AG04450 (cell line): Measurements from ENCODE around the gene TRIM14. TPM values are rescaled to one million over a fixed set of nuclear protein-coding genes. Genes with fewer than 3 reads are reported as not detected.

Source experiments
- CTCF ChIA-PET: fragments of 300-600, 350-600 bp; formaldehyde crosslinking; extraction: SDS; loops from one replicate; lab custom pipeline; 2022; ENCODE audit warnings: antibody characterized with exemption, inconsistent platforms; lab: Charles Lee
- POLR2A ChIA-PET: fragments of 350-600 bp; formaldehyde crosslinking; extraction: SDS; loops from one replicate; lab custom pipeline; 2021; ENCODE audit warnings: antibody characterized with exemption, inconsistent platforms; lab: Yijun Ruan, JAX
- DNase-seq: peaks from one replicate; pipeline ENCODE4 v3.0.0-alpha.2; 2011; ENCODE audit warnings: low read depth, low spot score
- H3K27ac ChIP-seq: one replicate; pipeline ENCODE4 v1.5.1; 2012; ENCODE audit warnings: low read depth, low read length, control low read depth
- H3K27me3 ChIP-seq: one replicate; pipeline ENCODE4 v1.6.0; 2012; ENCODE audit warnings: low read length; ENCODE audit not compliant: control insufficient read depth, insufficient read depth
- H3K4me3 ChIP-seq: 2 replicates; pipeline ENCODE4 v1.5.1; 2011; ENCODE audit warnings: mild to moderate bottlenecking, low read depth, low read length, control low read depth
- H3K9me3 ChIP-seq: 2 replicates; pipeline ENCODE4 v1.5.1; 2012; ENCODE audit warnings: low read length; ENCODE audit not compliant: control insufficient read depth, insufficient read depth
- CTCF ChIP-seq: IDR thresholded peaks from 2 replicates; pipeline ENCODE4 v1.5.1; 2011; ENCODE audit warnings: low read depth, low read length, control low read depth, inconsistent platforms
- polyA minus RNA-seq: library from RNA; depleted of rRNA, polyadenylated mRNA; stranded (reverse); fragments of >200 nt; gene quantifications from 2 replicates; pipeline ENCODE4 v1.2.3, GENCODE V29; 2011; rRNA and poly(A)+ RNA removed
- polyA plus RNA-seq: library from polyadenylated mRNA; depleted of rRNA; stranded (reverse); fragments of >200 nt; gene quantifications from 2 replicates; pipeline ENCODE4 v1.2.3, GENCODE V29; 2011; rRNA removed

TRIM14 gene
- polyA plus RNA-seq (8.3 and 8.5 TPM in 2 replicates), polyA minus RNA-seq (5.9 and 6.5 TPM in 2 replicates)

- TF ChIP-seq CTCF: peak; percentile 40
- peak within 1 kb of the TSS; percentile 72 for H3K4me3 ChIP-seq
- H3K27me3 ChIP-seq: no peaks in the 10 kb centered on the region
- no peaks in the 10 kb centered on the region for H3K9me3 ChIP-seq
- peak; percentile 3 for DNase-seq
- CTCF ChIA-PET: interaction anchor here (0.9 to 1.7 kb wide), 9 partner anchors 18 to 657 kb away, joined by 3 to 5 read pairs (median 3); no protein-coding TSS in a partner anchor
- POLR2A ChIA-PET: interaction anchor here (0.9 kb wide), 1 partner anchor 12 kb away, joined by 3 read pairs; no protein-coding TSS in a partner anchor
- no peak within 1 kb of the TSS for H3K27ac ChIP-seq
Measured at GRCh38 chr9:98118640-98119601, at the start of gene TRIM14. Gene TRIM14 (minus strand): TSS chr9:98119222. CDS start chr9:98119188, 34 bp downstream.

GRCh38 chr9:98168153-98168780, 49.2 kb upstream of the TRIM14 start:
- CTCF ChIA-PET: interaction anchor here (0.6 kb wide), 1 partner anchor 13 kb away, joined by 3 read pairs; no protein-coding TSS in a partner anchor
- no peak for DNase-seq
- H3K4me3 ChIP-seq: no peak overlapping the region
- POLR2A ChIA-PET: no interaction called here
- H3K27ac ChIP-seq: no peak overlapping the region
- no peak for TF ChIP-seq CTCF
- H3K27me3 ChIP-seq: peaks cover 4% of the 10 kb centered on the region
- no peaks in the 10 kb centered on the region for H3K9me3 ChIP-seq

- ChIA-PET POLR2A (no interaction called here), CTCF (no interaction called here)
- Histone ChIP-seq H3K27me3 (peaks cover 9% of the 10 kb centered on the region), H3K9me3 (no peaks in the 10 kb centered on the region), H3K27ac (no peak overlapping the region), H3K4me3 (no peak overlapping the region)
- no peak for TF ChIP-seq CTCF
- DNase-seq: no peak
Measured at GRCh38 chr9:98164912-98165311, 45.9 kb upstream of the TRIM14 start.

GRCh38 chr9:98162613-98163012, 43.6 kb upstream of the TRIM14 start:
- CTCF ChIA-PET: no interaction called here
- Histone ChIP-seq H3K27me3 (peaks cover 14% of the 10 kb centered on the region), H3K4me3 (no peak overlapping the region), H3K9me3 (no peaks in the 10 kb centered on the region), H3K27ac (no peak overlapping the region)
- POLR2A ChIA-PET: no interaction called here
- TF ChIP-seq CTCF: no peak
- DNase-seq: no peak

GRCh38 chr9:98161851-98162250, 42.8 kb upstream of the TRIM14 start:
- Histone ChIP-seq H3K4me3 (no peak overlapping the region), H3K27ac (no peak overlapping the region), H3K9me3 (no peaks in the 10 kb centered on the region), H3K27me3 (peaks cover 14% of the 10 kb centered on the region)
- no peak for DNase-seq
- TF ChIP-seq CTCF: no peak
- ChIA-PET CTCF (no interaction called here), POLR2A (no interaction called here)
